GM18505 (cell line): ENCODE measurements around the gene SETBP1.

Experiments
- ATAC-seq: cut with Tn5 transposase; IDR thresholded peaks from one replicate; pipeline ENCODE4 v1.9.1; 2021; ENCODE audit not compliant: unreplicated experiment
- POLR2A ChIP-seq: IDR thresholded peaks from 4 replicates; pipeline ENCODE4 v1.6.1; 2011; ENCODE audit warnings: borderline replicate concordance; ENCODE audit not compliant: insufficient read depth, insufficient read length; ENCODE audit errors: extremely low read depth

Gene SETBP1

GRCh38 chr18:45007531-45007930, 326.8 kb downstream of the SETBP1 start:
- no peak for ATAC-seq
- TF ChIP-seq POLR2A, result no peak

GRCh38 chr18:45008694-45009413, 328.2 kb downstream of the SETBP1 start:
- TF ChIP-seq POLR2A, result no peak
- ATAC-seq, result no peak

DNA sequence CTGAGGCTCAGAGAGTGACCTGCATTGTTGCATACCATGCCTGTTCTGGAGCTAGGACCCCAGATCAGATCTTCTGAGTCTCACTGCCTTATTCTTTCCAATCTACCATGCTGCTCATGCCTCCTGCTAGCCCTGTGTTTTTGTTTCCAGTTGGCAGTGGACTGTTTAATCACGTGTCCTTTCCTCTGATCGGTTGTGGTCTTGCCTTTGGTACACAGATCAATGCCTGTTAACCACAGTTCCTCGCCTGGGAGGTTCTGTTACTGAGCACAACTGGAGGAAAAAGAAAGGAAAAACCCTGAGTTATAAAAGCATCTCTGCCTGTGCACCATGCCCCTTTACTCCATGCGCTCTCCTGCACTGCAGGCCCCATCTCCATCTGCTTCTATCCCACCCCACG, 329.1 kb downstream of the SETBP1 start:
- ATAC-seq, result no peak
- TF ChIP-seq POLR2A, result no peak

GRCh38 chr18:45012286-45012685, 331.6 kb downstream of the SETBP1 start:
- no peak for TF ChIP-seq POLR2A
- no peak for ATAC-seq

- no peak for ATAC-seq
- TF ChIP-seq POLR2A, result no peak
These were observed 333.4 kb downstream of the SETBP1 start for GRCh38 chr18:45014047-45014501.

- TF ChIP-seq POLR2A, result no peak
- ATAC-seq, result no peak
These were observed 335.1 kb downstream of the SETBP1 start for GRCh38 chr18:45015788-45016128.

- no peak for ATAC-seq
- TF ChIP-seq POLR2A, result no peak
These were observed 338.8 kb downstream of the SETBP1 start for GRCh38 chr18:45019469-45019868.

DNA sequence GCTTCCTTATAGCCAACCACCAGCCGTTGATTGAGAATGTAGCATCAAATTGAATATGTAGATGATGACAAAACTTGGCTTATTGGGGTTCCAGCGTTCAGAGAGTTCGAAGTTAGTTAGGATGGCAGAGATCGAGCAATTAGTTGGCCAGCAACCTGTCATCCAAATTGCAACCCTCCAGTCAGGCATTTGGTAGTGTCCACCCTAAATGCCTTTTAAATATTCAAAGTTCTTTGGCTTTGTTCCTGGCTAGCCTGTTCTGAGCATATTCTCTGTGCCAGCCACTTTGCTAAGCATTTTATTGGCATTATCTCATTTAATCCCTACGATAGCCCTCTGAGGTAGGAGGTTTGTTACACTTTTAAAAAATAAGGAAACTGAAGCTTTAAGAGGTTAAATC, 342.8 kb downstream of the SETBP1 start:
- no peak for TF ChIP-seq POLR2A
- no peak for ATAC-seq

DNA sequence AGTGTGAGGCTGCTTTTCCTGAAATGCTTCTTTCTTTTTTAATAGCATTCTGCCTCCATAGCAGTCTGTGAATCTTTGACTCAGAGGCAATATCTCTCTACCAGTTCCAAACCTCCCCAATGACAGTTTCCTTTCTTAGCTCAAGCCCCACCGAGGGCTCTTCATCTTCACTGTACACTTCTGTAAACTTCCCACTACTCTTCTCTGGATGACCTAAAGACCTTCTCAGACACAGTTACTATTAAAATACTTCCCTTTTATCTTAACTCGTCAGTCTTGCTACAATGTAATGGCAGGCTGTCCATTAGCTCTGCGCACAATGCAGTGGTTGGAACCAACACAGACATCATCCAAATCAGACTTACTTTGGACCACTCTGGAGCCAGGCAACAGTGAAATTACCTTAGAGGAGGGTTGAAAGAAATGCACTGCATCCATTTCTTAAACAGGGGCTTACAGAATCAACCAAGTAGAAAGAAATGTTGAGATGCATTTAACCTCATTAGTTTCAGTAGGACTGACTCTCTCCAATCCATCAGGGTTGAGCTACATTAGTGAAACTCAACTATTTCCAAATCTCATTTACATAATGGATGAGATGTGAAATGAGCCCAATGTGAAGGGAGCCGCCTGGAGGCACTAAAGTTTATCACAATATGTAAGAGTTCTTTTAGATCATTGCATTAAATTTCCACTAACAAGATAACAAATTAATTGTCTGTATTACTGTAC, 343.8 kb downstream of the SETBP1 start:
- ATAC-seq, result no peak
- no peak for TF ChIP-seq POLR2A

DNA sequence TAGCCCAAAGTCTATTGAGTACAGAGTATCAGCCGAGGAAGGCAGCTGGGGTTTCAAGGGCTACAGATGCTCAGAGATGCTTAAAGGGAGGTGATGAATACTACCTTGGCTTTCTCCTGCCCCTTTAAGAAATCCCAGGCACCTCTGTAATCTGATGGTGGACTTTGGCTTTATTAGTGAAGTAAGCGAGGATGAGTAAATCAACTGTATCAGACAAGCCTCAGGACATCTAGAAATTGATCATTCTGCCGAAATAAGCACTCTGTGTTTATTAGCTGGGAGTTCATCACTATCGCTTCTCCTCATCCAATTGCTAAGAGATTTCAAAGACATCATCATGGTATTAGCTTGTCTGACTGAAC, 344.4 kb downstream of the SETBP1 start:
- TF ChIP-seq POLR2A, result no peak
- no peak for ATAC-seq

- TF ChIP-seq POLR2A, result no peak
- no peak for ATAC-seq
These were observed 345.5 kb downstream of the SETBP1 start for GRCh38 chr18:45026162-45026561.

DNA sequence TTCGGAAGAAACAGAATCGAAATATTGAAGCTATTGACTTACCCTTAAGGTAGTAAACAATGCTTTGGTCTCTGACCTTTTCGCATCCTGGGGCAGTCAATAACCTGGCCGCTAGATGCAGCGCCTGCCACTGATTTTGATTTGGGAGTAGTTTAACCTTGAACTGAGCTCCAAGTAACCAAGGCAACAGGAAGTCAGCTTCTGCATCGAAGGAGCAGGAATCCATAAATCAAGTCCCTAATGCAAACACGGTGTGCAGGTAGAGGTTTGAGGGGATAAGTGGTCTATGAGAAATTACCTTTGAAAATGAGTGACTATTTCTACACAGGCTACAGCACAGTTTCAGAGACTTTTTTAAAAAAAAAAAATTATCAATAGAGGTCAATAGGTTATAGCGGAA, 353.5 kb downstream of the SETBP1 start:
- no peak for TF ChIP-seq POLR2A

DNA sequence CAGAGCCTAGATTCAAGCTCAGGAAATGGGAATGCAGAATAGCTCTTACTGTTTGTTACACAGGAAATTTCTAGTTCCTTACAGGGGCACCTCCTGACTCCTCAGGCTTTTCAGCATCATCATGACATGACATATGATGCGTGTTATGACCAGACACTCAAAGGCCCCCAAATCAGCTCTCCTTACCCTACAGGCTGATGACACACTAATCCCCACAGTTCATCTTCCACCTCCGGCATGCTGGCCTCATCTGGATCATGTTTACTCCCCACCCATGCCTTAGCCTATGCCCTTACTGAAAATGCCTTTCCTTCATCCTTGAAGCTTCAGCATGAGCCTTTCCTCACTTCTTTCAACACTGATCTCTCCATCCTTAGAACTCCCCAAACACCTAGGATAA, 356.9 kb downstream of the SETBP1 start:
- TF ChIP-seq POLR2A, result no peak
- no peak for ATAC-seq

More for the DNA sequence above, 353.5 kb downstream of the SETBP1 start:
- no peak for ATAC-seq

DNA sequence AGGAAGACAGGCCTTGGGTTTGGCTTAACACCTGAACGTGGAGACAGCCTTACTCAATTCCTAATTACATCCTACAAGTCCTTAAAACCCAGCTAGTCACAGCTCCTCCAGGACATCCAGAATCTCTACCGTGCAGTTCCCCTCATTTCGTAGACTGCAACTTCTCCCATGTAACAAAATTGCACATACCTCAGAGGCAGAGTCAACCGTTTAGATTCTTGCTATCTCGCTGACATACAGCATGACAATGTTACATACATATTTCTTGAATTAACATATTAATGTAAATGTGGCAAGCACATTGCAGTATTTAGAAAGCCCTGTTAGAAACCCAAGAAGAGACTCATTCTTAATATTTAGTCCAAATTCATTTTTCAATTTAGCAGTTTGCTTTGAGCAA, 358.7 kb downstream of the SETBP1 start:
- ATAC-seq, result no peak
- no peak for TF ChIP-seq POLR2A
